ENCODE measurements around the gene BABAM2. TPM values are rescaled to one million over a fixed set of nuclear protein-coding genes. Genes with fewer than 3 reads are reported as not detected.

BABAM2 gene
- total RNA-seq, 1 experiment from 2014 or later: 27.1 TPM

DNA sequence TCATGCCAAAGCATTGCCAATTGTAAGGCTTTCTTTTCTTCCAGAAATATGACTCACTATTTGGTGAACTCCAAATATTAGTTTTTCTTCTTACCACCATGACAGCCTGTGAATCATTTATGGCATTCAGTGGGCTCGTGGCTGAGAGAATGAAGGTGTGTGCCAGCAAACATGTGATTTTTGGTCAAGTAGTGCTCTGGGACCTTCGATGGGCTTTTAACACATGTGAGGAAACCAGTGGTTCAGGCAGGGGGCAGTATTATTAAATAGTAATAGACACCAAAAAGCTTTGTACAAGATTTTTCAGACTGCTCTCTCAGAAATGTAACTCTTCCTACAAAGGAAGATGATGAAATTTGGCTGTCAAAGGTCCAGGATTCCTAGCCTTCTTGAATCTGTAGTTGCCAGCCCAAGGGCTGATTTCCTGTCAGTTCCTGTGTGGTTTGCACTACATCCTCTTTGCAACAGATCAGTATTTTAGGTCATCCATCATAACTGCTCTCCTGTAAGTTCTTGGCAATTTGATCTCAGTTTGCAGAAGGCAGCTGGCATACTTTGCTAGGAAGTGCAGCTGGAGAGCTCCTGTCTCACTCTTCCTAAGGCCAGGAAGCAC lies 64.3 kb downstream of the BABAM2 start:
- Mint-ChIP-seq H3K4me3 (no peak overlapping the region), H3K4me1 (peaks cover 0 to 3% of the 10 kb centered on the region in 2 experiments; a peak in 1 of 4 replicates), H3K27ac (no peak overlapping the region), H3K27me3 (ENCODE audit: low read depth) (no peaks in the 10 kb centered on the region), H3K9me3 (peaks cover 5 to 8% of the 10 kb centered on the region in 2 experiments; a peak in 2 of 5 replicates), H3K36me3 (ENCODE audit: insufficient read depth in 1 of 3, low read depth in 3 of 3) (peaks cover 0 to 14% (median 0%) of the 10 kb centered on the region in 3 experiments; a peak in 2 of 7 replicates)
- Histone ChIP-seq H3K23ac (ENCODE audit: insufficient read length, low read depth, low read length) (no peak overlapping the region), H4K8ac (replicated peaks; ENCODE audit: insufficient read length, low read depth, low read length) (no peak overlapping the region), H3K4me1 (ENCODE audit: insufficient read depth, low read length) (peaks cover 3% of the 10 kb centered on the region; the same call in 1 of the 2 replicates), H3K27ac (ENCODE audit: insufficient read length, low read depth, low read length) (no peak overlapping the region), H2BK12ac (ENCODE audit: insufficient read length, low read depth, low read length) (no peak overlapping the region), H3K9me3 (ENCODE audit: control insufficient read depth, low read depth, low read length) (no peaks in the 10 kb centered on the region), H2AK5ac (ENCODE audit: insufficient read length, low read length) (no peak overlapping the region), H3K79me2 (ENCODE audit: insufficient read depth, low read length) (no peaks in the 10 kb centered on the region), H3K4me2 (ENCODE audit: insufficient read depth, insufficient read length, low read length) (no peak overlapping the region), H3K79me1 (ENCODE audit: insufficient read depth, low read depth, low read length, poor library complexity, severe bottlenecking) (no peaks in the 10 kb centered on the region), H3K9ac (ENCODE audit: extremely low read depth, insufficient read length, low read length) (no peak overlapping the region), H3K23me2 (ENCODE audit: insufficient read length, low read depth, low read length, poor library complexity, severe bottlenecking) (no peaks in the 10 kb centered on the region), H3K27me3 (ENCODE audit: insufficient read depth, low read length) (no peaks in the 10 kb centered on the region), H3K18ac (ENCODE audit: insufficient read length, low read depth, low read length) (no peak overlapping the region), H3T11ph (ENCODE audit: low read length) (no peak overlapping the region), H4K91ac (ENCODE audit: insufficient read length, low read depth, low read length) (no peak overlapping the region), H3K4ac (ENCODE audit: low read depth, low read length) (no peak overlapping the region), H4K20me1 (ENCODE audit: control insufficient read depth, insufficient read depth, insufficient read length) (no peaks in the 10 kb centered on the region), H3K14ac (ENCODE audit: insufficient read depth, low read length) (no peak overlapping the region), H4K5ac (ENCODE audit: insufficient read length, low read depth, low read length) (no peak overlapping the region), H2BK5ac (ENCODE audit: insufficient read length, low read length) (no peak overlapping the region), H2AFZ (ENCODE audit: low read length) (no peak overlapping the region), H2BK15ac (ENCODE audit: low read depth, low read length) (no peak overlapping the region), H2BK120ac (ENCODE audit: low read depth, low read length, poor library complexity, severe bottlenecking) (no peak overlapping the region), H2BK20ac (ENCODE audit: low read depth, low read length, poor library complexity, severe bottlenecking) (no peak overlapping the region), H3K56ac (ENCODE audit: insufficient read length, low read depth, low read length) (no peak overlapping the region)
- no CpG with 5 or more reads among the region's 2 CpGs for WGBS (ENCODE audit: extremely low coverage, insufficient read length, low lambda C conversion rate)
- no peak for DNase-seq
- no peak for TF ChIP-seq CTCF (conservative IDR thresholded peaks at IDR 0.05)

Measured in H9 (cell line).